ENCODE data around the gene C15orf62.

Gene C15orf62

DNA sequence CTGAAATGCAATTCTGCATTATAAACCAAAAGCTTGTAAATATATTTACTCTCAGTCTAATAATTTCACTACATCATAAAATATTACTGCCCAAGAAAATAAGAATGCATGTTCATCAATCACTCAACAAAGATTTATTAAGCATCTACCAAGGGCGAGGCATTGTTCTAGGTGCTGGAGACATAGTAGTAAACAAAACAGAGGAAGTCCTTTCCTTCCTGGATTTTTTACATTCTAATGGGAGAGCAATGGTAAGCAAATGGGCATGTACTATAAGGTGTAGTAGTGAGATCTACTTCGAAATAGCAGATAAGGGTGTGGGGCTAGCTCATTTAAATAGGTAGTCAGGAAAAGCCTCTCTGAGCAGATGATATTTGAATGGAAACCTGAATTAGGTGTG lies 26.3 kb downstream of the C15orf62 start:
- no peak overlapping the region for H3K4ac ChIP-seq (ENCODE audit: low read depth, low read length)
- no peak overlapping the region for H3K4me2 ChIP-seq (ENCODE audit: low read length)
- no peak overlapping the region for H2AFZ ChIP-seq (ENCODE audit: insufficient read depth, low read length, poor library complexity)
- H2AK5ac ChIP-seq (ENCODE audit: low read length) = no peak overlapping the region
- H3K79me1 ChIP-seq (ENCODE audit: low read length) = no peaks in the 10 kb centered on the region
- no peak overlapping the region for H4K12ac ChIP-seq (ENCODE audit: low read depth, low read length)
- H3K14ac ChIP-seq (ENCODE audit: low read length) = no peak overlapping the region
- no peaks in the 10 kb centered on the region for H3K79me2 ChIP-seq (ENCODE audit: control insufficient read depth, insufficient read depth, low read length, poor library complexity)
- no peaks in the 10 kb centered on the region for H3K27me3 ChIP-seq (ENCODE audit: insufficient read depth, low read length)
- H4K8ac ChIP-seq (ENCODE audit: low read depth, low read length) = no peak overlapping the region
- H3K36me3 ChIP-seq (ENCODE audit: control insufficient read depth in 1 of 2, insufficient read depth in 2 of 2, low read length in 2 of 2) = peaks cover 0 to 4% of the 10 kb centered on the region in 2 experiments
- no peak overlapping the region for H2BK5ac ChIP-seq (ENCODE audit: low read depth, low read length, poor library complexity)
- WGBS (ENCODE audit: extremely low coverage, insufficient coverage, insufficient read length) = no CpG with 5 or more reads among the region's 2 CpGs
- no peak overlapping the region for H2BK120ac ChIP-seq (ENCODE audit: insufficient read depth, low read length, poor library complexity)
- H3K9ac ChIP-seq (ENCODE audit: low read length) = no peak overlapping the region
- H2BK12ac ChIP-seq (ENCODE audit: low read length) = no peak overlapping the region
- H3K23ac ChIP-seq (ENCODE audit: low read length) = no peak overlapping the region
- DNase-seq = no peak
- H4K91ac ChIP-seq (ENCODE audit: low read depth, low read length) = no peak overlapping the region
- no peak overlapping the region for H3K27ac ChIP-seq (ENCODE audit: low read depth, low read length)
- no peak overlapping the region for H3K18ac ChIP-seq (ENCODE audit: low read length)
- no peaks in the 10 kb centered on the region for H3K4me1 ChIP-seq (ENCODE audit: control insufficient read depth in 1 of 2, insufficient read depth in 2 of 2, low read length in 2 of 2)
- H3K4me3 ChIP-seq (ENCODE audit: low read depth, low read length) = no peak overlapping the region
- H3K9me3 ChIP-seq (ENCODE audit: insufficient read depth, low read depth, low read length) = no peaks in the 10 kb centered on the region

DNA sequence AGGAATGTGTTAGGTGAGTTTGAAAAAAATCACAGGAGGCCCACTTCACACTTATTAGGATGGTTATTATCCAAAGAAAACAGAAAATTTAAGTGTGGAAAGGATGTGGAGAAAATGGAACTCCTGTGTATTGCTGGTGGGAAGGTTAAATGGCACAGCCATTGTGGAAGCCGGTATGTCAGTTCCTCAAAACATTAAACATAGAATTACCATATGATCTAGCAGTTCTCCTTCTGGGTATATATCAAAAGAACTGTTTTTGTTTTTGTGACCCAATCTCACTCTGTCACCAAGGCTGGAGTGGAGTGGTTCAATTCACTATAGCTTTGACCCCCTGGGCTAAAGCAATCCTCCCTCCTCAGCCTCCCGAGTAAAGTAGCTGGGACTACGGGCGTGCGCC lies 26.7 kb downstream of the C15orf62 start:
- Histone ChIP-seq H3K36me3 (ENCODE audit: control insufficient read depth in 1 of 2, insufficient read depth in 2 of 2, low read length in 2 of 2) (peaks cover 0 to 4% of the 10 kb centered on the region in 2 experiments), H3K9ac (ENCODE audit: low read length) (no peak overlapping the region), H3K14ac (ENCODE audit: low read length) (no peak overlapping the region), H2BK5ac (ENCODE audit: low read depth, low read length, poor library complexity) (no peak overlapping the region), H3K4ac (ENCODE audit: low read depth, low read length) (no peak overlapping the region), H4K8ac (ENCODE audit: low read depth, low read length) (no peak overlapping the region), H3K4me3 (ENCODE audit: low read depth, low read length) (no peak overlapping the region), H3K23ac (ENCODE audit: low read length) (no peak overlapping the region), H4K91ac (ENCODE audit: low read depth, low read length) (no peak overlapping the region), H3K79me1 (ENCODE audit: low read length) (no peaks in the 10 kb centered on the region), H3K18ac (ENCODE audit: low read length) (no peak overlapping the region), H3K27me3 (ENCODE audit: insufficient read depth, low read length) (no peaks in the 10 kb centered on the region), H2AFZ (ENCODE audit: insufficient read depth, low read length, poor library complexity) (no peak overlapping the region), H3K4me1 (ENCODE audit: control insufficient read depth in 1 of 2, insufficient read depth in 2 of 2, low read length in 2 of 2) (no peaks in the 10 kb centered on the region), H2BK12ac (ENCODE audit: low read length) (no peak overlapping the region), H3K9me3 (ENCODE audit: insufficient read depth, low read depth, low read length) (no peaks in the 10 kb centered on the region), H3K27ac (ENCODE audit: low read depth, low read length) (no peak overlapping the region), H2AK5ac (ENCODE audit: low read length) (no peak overlapping the region), H4K12ac (ENCODE audit: low read depth, low read length) (no peak overlapping the region), H3K4me2 (ENCODE audit: low read length) (no peak overlapping the region), H3K79me2 (ENCODE audit: control insufficient read depth, insufficient read depth, low read length, poor library complexity) (no peaks in the 10 kb centered on the region), H2BK120ac (ENCODE audit: insufficient read depth, low read length, poor library complexity) (no peak overlapping the region)
- WGBS (ENCODE audit: extremely low coverage, insufficient coverage, insufficient read length) = no CpG with 5 or more reads among the region's 5 CpGs
- DNase-seq = no peak

DNA sequence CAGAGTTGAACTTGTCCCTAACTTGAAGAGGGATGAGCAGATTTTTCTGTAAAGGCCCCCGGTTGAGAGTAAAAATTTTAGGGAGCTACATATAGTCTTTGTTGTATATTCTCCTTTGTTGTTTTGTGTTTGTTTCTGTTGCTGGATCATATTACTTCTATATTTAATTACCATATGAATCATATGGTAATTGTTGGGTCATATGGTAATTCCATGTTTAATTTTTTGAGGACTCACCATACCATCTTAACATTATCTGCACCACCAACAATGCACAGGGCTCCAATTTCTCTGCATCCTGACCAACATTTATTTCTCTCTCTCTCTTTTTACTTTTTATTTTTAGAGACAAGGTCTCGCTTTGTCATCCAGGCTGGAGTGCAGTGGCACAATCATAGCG lies 29.7 kb downstream of the C15orf62 start:
- Histone ChIP-seq H3K9ac (ENCODE audit: low read length) (no peak overlapping the region), H2BK12ac (ENCODE audit: low read length) (no peak overlapping the region), H3K23ac (ENCODE audit: low read length) (no peak overlapping the region), H4K91ac (ENCODE audit: low read depth, low read length) (no peak overlapping the region), H2BK120ac (ENCODE audit: insufficient read depth, low read length, poor library complexity) (no peak overlapping the region), H3K79me2 (ENCODE audit: control insufficient read depth, insufficient read depth, low read length, poor library complexity) (no peaks in the 10 kb centered on the region), H4K8ac (ENCODE audit: low read depth, low read length) (no peak overlapping the region), H2AK5ac (ENCODE audit: low read length) (no peak overlapping the region), H4K12ac (ENCODE audit: low read depth, low read length) (no peak overlapping the region), H3K18ac (ENCODE audit: low read length) (no peak overlapping the region), H3K4me2 (ENCODE audit: low read length) (no peak overlapping the region), H2BK5ac (ENCODE audit: low read depth, low read length, poor library complexity) (no peak overlapping the region), H3K27me3 (ENCODE audit: insufficient read depth, low read length) (no peaks in the 10 kb centered on the region), H3K79me1 (ENCODE audit: low read length) (no peaks in the 10 kb centered on the region), H3K4me1 (ENCODE audit: control insufficient read depth in 1 of 2, insufficient read depth in 2 of 2, low read length in 2 of 2) (no peaks in the 10 kb centered on the region), H2AFZ (ENCODE audit: insufficient read depth, low read length, poor library complexity) (no peak overlapping the region), H3K9me3 (ENCODE audit: insufficient read depth, low read depth, low read length) (no peaks in the 10 kb centered on the region), H3K27ac (ENCODE audit: low read depth, low read length) (no peak overlapping the region), H3K4ac (ENCODE audit: low read depth, low read length) (no peak overlapping the region), H3K4me3 (ENCODE audit: low read depth, low read length) (no peak overlapping the region), H3K36me3 (ENCODE audit: control insufficient read depth in 1 of 2, insufficient read depth in 2 of 2, low read length in 2 of 2) (no peaks in the 10 kb centered on the region), H3K14ac (ENCODE audit: low read length) (no peak overlapping the region)
- no peak for DNase-seq
- WGBS (ENCODE audit: extremely low coverage, insufficient coverage, insufficient read length) = no CpG with 5 or more reads among the region's 3 CpGs

DNA sequence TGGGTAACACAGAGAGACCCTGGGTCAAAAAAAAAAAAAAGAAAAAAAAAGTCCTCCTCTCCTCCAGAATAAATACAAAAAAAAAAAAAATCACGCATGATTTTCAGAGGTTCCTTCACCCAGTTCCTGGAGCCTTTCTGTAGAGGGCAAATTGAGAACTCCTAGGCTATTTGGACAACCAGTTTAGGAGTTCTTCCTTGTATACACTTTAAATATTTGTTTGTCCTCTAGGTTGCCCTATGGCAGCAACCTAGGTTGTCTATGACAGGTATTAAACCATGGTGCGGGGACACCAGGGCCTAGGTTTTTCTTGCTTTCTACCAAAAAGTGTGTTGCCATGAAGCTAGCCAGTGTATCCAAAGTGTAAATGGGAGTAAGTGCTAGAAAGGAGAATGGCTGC lies 33.3 kb downstream of the C15orf62 start:
- no CpG with 5 or more reads among the region's 2 CpGs for WGBS (ENCODE audit: extremely low coverage, insufficient coverage, insufficient read length)

More for the DNA sequence above, 33.3 kb downstream of the C15orf62 start:
- H2AK5ac ChIP-seq (ENCODE audit: low read length) = no peak overlapping the region
- peaks cover 10% of the 10 kb centered on the region for H3K79me1 ChIP-seq (ENCODE audit: low read length)
- no peak overlapping the region for H4K12ac ChIP-seq (ENCODE audit: low read depth, low read length)
- H3K36me3 ChIP-seq (ENCODE audit: control insufficient read depth in 1 of 2, insufficient read depth in 2 of 2, low read length in 2 of 2) = no peaks in the 10 kb centered on the region
- H2AFZ ChIP-seq (ENCODE audit: insufficient read depth, low read length, poor library complexity) = no peak overlapping the region
- H3K4me1 ChIP-seq (ENCODE audit: control insufficient read depth in 1 of 2, insufficient read depth in 2 of 2, low read length in 2 of 2) = peaks cover 3 to 7% of the 10 kb centered on the region in 2 experiments
- H3K27ac ChIP-seq (ENCODE audit: low read depth, low read length) = no peak overlapping the region
- H3K4ac ChIP-seq (ENCODE audit: low read depth, low read length) = no peak overlapping the region
- H3K4me2 ChIP-seq (ENCODE audit: low read length) = no peak overlapping the region
- no peak overlapping the region for H3K23ac ChIP-seq (ENCODE audit: low read length)
- DNase-seq = no peak
- H3K9me3 ChIP-seq (ENCODE audit: insufficient read depth, low read depth, low read length) = peaks cover 3% of the 10 kb centered on the region
- H3K18ac ChIP-seq (ENCODE audit: low read length) = no peak overlapping the region
- no peak overlapping the region for H2BK120ac ChIP-seq (ENCODE audit: insufficient read depth, low read length, poor library complexity)
- no peak overlapping the region for H3K14ac ChIP-seq (ENCODE audit: low read length)
- no peak overlapping the region for H2BK12ac ChIP-seq (ENCODE audit: low read length)
- H3K9ac ChIP-seq (ENCODE audit: low read length) = no peak overlapping the region
- no peak overlapping the region for H3K4me3 ChIP-seq (ENCODE audit: low read depth, low read length)
- peaks cover 7% of the 10 kb centered on the region for H3K79me2 ChIP-seq (ENCODE audit: control insufficient read depth, insufficient read depth, low read length, poor library complexity)
- H4K8ac ChIP-seq (ENCODE audit: low read depth, low read length) = no peak overlapping the region
- H4K91ac ChIP-seq (ENCODE audit: low read depth, low read length) = no peak overlapping the region
- H3K27me3 ChIP-seq (ENCODE audit: insufficient read depth, low read length) = no peaks in the 10 kb centered on the region
- no peak overlapping the region for H2BK5ac ChIP-seq (ENCODE audit: low read depth, low read length, poor library complexity)

Measured in trophoblast cell (in vitro differentiated cells and primary cell).